HepG2 (cell line): ENCODE results near the gene DHRS1. TPM values are rescaled to one million over a fixed set of nuclear protein-coding genes. Genes with fewer than 3 reads are reported as not detected.

Experiments used
- FOXP1 ChIP-seq, 2 experiments: fragments of 450-650 bp in 1 of 2; IDR thresholded peaks; 2 replicates each; pipeline ENCODE4 v1.6.1; 2017 to 2018; ENCODE audit warnings: antibody characterized with exemption in 1 of 2
- GPN1 ChIP-seq: sonication (generic); formaldehyde crosslinking; IDR thresholded peaks from 2 replicates; pipeline ENCODE4 v1.5.1; 2020; ENCODE audit warnings: missing genetic modification reagents, borderline replicate concordance
- SNAI1 ChIP-seq: sonication (generic); formaldehyde crosslinking; IDR thresholded peaks from 2 replicates; pipeline ENCODE4 v1.5.0; 2020; ENCODE audit warnings: mild to moderate bottlenecking, missing genetic modification reagents, borderline replicate concordance
- TBP ChIP-seq: sonication (generic); formaldehyde crosslinking; IDR thresholded peaks from 2 replicates; pipeline ENCODE4 v1.5.0; 2020; ENCODE audit warnings: missing genetic modification reagents
- TEAD2 ChIP-seq: sonication (generic); formaldehyde crosslinking; IDR thresholded peaks from 2 replicates; pipeline ENCODE4 v1.9.0; 2021; ENCODE audit warnings: missing genetic modification reagents
- TRIM24 ChIP-seq: sonication (generic); formaldehyde crosslinking; IDR thresholded peaks from 2 replicates; pipeline ENCODE4 v1.8.0; 2022; ENCODE audit warnings: mild to moderate bottlenecking, missing genetic modification reagents
- ZFP37 ChIP-seq: sonication (generic); formaldehyde crosslinking; IDR thresholded peaks from 2 replicates; pipeline ENCODE4 v1.4.0; 2020; ENCODE audit warnings: missing genetic modification reagents, borderline replicate concordance
- ZNF510 ChIP-seq: sonication (generic); formaldehyde crosslinking; IDR thresholded peaks from 2 replicates; pipeline ENCODE4 v1.4.0; 2020; ENCODE audit warnings: low read depth, mild to moderate bottlenecking, missing genetic modification reagents
- polyA plus RNA-seq, 8 experiments: library from polyadenylated mRNA; depleted of rRNA in 3 of 8; stranded (reverse) in 7 of 8; unstranded in 1 of 8; fragments of >200 nt; fragmentation: Illumina TruSeq in 4 of 8; extraction: Trizol in 4 of 8; gene quantifications; 2 replicates each; pipeline versions ENCODE4 v1.2.1 to v1.2.3, GENCODE V29; 2011 to 2016; ENCODE audit warnings: low read depth in 4 of 8, missing spikeins in 1 of 8, mixed read lengths in 1 of 8; ENCODE audit not compliant: insufficient read depth in 1 of 8
- total RNA-seq, 5 experiments: library from RNA; depleted of rRNA; stranded (reverse); fragments of >200 nt; fragmentation: Illumina TruSeq; extraction: Trizol; gene quantifications; 2 replicates each; pipeline ENCODE4 v1.2.3, GENCODE V29; 2016; ENCODE audit warnings: low read depth in 1 of 5
- TF ChIP-seq, protein P1 (sequence below): sonication (generic); formaldehyde crosslinking; IDR thresholded peaks from 2 replicates; pipeline ENCODE4 v1.4.0; 2020; ENCODE audit warnings: missing genetic modification reagents
- TF ChIP-seq, protein P2 (sequence below): sonication (generic); formaldehyde crosslinking; conservative IDR thresholded peaks from 2 replicates; pipeline ENCODE4 v1.4.0; 2020; ENCODE audit warnings: missing genetic modification reagents
- TF ChIP-seq, protein P3 (sequence below): sonication (generic); formaldehyde crosslinking; IDR thresholded peaks from 2 replicates; pipeline ENCODE4 v1.8.1; 2023; ENCODE audit warnings: mild to moderate bottlenecking, moderate library complexity, missing genetic modification reagents
- TF ChIP-seq, protein P4 (sequence below): sonication (generic); formaldehyde crosslinking; IDR thresholded peaks from 2 replicates; pipeline ENCODE4 v1.4.0; 2020; ENCODE audit warnings: missing genetic modification reagents
- TF ChIP-seq, protein P5 (sequence below): sonication (generic); formaldehyde crosslinking; IDR thresholded peaks from 2 replicates; pipeline ENCODE4 v1.5.0; 2020; ENCODE audit warnings: mild to moderate bottlenecking, missing genetic modification reagents, borderline replicate concordance

DHRS1 gene
- total and polyA plus RNA-seq, 2 of the 13 experiments (the other 11 are each of a cell fraction or from before 2014, with no cell fraction given), result 49.8 to 60.8 TPM

DNA sequence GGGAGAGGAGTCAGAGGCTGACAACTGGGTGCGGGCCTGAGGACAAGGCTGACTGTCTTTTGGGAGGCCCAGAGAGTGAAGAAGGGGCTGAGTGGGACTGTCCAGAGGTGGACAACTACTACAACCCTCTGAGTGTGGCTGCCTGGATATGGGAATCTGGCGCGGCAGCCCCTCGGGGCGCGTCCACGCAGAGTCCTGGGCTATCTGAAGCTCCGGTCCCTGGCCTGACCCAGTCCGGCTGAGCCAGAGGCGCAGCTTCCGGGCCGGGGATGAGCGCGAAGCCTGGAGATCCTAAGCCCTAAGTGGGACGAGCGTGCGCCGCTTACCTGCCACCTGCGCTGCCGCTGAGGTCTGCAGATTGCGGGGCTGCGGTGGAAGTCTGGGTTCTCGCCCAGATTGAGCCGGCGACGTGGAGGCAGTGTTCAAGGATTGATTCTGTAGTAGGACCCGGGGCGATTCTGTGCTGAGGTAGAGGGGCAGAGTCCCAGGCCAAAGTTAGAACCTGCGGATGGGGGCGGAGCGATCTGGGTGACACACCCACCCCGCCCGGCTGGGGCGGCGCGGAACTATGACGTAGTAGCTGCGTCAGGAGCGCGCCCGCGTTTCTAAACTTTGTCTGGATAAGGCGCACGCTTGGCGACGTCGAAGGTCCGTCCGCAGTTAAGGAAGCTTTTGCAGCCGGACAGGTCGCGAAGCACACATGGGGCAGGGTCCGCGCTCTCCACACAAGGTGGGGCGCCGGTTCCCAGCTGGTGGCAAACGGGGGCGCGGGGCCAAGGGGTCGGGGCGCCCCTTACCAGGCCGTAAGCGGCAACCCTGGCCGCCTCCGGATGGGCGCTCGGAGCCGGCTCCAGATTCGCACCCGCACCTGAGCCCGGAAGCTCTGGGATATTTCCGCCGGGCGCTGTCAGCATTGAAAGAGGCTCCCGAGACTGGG is at the start of gene DHRS1, which contains the start of gene NOP9 (continued):
- TF ChIP-seq, protein P1, sequence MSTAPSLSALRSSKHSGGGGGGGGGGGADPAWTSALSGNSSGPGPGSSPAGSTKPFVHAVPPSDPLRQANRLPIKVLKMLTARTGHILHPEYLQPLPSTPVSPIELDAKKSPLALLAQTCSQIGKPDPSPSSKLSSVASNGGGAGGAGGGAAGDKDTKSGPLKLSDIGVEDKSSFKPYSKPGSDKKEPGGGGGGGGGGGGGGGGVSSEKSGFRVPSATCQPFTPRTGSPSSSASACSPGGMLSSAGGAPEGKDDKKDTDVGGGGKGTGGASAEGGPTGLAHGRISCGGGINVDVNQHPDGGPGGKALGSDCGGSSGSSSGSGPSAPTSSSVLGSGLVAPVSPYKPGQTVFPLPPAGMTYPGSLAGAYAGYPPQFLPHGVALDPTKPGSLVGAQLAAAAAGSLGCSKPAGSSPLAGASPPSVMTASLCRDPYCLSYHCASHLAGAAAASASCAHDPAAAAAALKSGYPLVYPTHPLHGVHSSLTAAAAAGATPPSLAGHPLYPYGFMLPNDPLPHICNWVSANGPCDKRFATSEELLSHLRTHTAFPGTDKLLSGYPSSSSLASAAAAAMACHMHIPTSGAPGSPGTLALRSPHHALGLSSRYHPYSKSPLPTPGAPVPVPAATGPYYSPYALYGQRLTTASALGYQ (CRISPR knock-in tag), result peak; percentile 95
- TF ChIP-seq, protein P2, sequence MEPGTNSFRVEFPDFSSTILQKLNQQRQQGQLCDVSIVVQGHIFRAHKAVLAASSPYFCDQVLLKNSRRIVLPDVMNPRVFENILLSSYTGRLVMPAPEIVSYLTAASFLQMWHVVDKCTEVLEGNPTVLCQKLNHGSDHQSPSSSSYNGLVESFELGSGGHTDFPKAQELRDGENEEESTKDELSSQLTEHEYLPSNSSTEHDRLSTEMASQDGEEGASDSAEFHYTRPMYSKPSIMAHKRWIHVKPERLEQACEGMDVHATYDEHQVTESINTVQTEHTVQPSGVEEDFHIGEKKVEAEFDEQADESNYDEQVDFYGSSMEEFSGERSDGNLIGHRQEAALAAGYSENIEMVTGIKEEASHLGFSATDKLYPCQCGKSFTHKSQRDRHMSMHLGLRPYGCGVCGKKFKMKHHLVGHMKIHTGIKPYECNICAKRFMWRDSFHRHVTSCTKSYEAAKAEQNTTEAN (CRISPR knock-in tag), result peak; percentile 82
- TF ChIP-seq GPN1 (CRISPR knock-in tag) (peak; percentile 87; the same call in 1 of the 2 replicates), ZNF510 (CRISPR knock-in tag) (peak; percentile 98), SNAI1 (CRISPR knock-in tag) (peak; percentile 84; the same call in 1 of the 2 replicates), TEAD2 (CRISPR knock-in tag) (peak; percentile 84), FOXP1 (IDR thresholded peaks at IDR 0.05) (no peak), FOXP1 (CRISPR knock-in tag; IDR thresholded peaks at IDR 0.05) (peak; percentile 44; the same call in 1 of the 2 replicates), TRIM24 (CRISPR knock-in tag) (no peak), ZFP37 (CRISPR knock-in tag) (peak; percentile 96), TBP (CRISPR knock-in tag) (peak; percentile 99)
- TF ChIP-seq, protein P3, sequence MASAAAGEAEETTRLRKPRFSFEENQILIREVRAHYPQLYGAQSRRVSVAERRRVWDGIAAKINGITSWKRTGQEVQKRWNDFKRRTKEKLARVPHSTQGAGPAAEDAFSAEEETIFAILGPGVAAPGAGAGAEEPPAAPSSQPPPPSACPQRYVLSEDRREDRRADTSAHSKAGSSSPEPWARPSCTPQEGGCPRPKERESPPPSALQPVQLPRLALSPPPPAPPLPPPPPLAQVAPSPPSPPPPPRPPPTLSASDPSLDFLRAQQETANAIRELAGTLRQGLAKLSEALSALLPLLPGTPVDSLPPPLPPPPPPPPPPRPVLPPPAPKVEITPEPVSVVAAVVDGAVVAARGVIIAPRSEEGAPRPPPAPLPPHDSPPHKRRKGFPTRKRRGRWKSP (CRISPR knock-in tag), result no peak
- TF ChIP-seq, protein P4, sequence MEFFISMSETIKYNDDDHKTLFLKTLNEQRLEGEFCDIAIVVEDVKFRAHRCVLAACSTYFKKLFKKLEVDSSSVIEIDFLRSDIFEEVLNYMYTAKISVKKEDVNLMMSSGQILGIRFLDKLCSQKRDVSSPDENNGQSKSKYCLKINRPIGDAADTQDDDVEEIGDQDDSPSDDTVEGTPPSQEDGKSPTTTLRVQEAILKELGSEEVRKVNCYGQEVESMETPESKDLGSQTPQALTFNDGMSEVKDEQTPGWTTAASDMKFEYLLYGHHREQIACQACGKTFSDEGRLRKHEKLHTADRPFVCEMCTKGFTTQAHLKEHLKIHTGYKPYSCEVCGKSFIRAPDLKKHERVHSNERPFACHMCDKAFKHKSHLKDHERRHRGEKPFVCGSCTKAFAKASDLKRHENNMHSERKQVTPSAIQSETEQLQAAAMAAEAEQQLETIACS, result peak; percentile 61; the same call in 1 of the 2 replicates
- TF ChIP-seq, protein P5, sequence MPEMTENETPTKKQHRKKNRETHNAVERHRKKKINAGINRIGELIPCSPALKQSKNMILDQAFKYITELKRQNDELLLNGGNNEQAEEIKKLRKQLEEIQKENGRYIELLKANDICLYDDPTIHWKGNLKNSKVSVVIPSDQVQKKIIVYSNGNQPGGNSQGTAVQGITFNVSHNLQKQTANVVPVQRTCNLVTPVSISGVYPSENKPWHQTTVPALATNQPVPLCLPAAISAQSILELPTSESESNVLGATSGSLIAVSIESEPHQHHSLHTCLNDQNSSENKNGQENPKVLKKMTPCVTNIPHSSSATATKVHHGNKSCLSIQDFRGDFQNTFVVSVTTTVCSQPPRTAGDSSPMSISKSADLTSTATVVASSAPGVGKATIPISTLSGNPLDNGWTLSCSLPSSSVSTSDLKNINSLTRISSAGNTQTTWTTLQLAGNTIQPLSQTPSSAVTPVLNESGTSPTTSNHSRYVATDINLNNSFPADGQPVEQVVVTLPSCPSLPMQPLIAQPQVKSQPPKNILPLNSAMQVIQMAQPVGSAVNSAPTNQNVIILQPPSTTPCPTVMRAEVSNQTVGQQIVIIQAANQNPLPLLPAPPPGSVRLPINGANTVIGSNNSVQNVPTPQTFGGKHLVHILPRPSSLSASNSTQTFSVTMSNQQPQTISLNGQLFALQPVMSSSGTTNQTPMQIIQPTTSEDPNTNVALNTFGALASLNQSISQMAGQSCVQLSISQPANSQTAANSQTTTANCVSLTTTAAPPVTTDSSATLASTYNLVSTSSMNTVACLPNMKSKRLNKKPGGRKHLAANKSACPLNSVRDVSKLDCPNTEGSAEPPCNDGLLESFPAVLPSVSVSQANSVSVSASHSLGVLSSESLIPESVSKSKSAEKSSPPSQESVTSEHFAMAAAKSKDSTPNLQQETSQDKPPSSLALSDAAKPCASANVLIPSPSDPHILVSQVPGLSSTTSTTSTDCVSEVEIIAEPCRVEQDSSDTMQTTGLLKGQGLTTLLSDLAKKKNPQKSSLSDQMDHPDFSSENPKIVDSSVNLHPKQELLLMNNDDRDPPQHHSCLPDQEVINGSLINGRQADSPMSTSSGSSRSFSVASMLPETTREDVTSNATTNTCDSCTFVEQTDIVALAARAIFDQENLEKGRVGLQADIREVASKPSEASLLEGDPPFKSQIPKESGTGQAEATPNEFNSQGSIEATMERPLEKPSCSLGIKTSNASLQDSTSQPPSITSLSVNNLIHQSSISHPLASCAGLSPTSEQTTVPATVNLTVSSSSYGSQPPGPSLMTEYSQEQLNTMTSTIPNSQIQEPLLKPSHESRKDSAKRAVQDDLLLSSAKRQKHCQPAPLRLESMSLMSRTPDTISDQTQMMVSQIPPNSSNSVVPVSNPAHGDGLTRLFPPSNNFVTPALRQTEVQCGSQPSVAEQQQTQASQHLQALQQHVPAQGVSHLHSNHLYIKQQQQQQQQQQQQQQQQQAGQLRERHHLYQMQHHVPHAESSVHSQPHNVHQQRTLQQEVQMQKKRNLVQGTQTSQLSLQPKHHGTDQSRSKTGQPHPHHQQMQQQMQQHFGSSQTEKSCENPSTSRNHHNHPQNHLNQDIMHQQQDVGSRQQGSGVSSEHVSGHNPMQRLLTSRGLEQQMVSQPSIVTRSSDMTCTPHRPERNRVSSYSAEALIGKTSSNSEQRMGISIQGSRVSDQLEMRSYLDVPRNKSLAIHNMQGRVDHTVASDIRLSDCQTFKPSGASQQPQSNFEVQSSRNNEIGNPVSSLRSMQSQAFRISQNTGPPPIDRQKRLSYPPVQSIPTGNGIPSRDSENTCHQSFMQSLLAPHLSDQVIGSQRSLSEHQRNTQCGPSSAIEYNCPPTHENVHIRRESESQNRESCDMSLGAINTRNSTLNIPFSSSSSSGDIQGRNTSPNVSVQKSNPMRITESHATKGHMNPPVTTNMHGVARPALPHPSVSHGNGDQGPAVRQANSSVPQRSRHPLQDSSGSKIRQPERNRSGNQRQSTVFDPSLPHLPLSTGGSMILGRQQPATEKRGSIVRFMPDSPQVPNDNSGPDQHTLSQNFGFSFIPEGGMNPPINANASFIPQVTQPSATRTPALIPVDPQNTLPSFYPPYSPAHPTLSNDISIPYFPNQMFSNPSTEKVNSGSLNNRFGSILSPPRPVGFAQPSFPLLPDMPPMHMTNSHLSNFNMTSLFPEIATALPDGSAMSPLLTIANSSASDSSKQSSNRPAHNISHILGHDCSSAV (CRISPR knock-in tag), result peak; percentile 92
